ENCODE results near the gene SLC24A3. TPM values are rescaled to one million over a fixed set of nuclear protein-coding genes. Genes with fewer than 3 reads are reported as not detected.

Gene SLC24A3
- total RNA-seq, 1 donor from 2014 or later: 0.79 TPM

DNA sequence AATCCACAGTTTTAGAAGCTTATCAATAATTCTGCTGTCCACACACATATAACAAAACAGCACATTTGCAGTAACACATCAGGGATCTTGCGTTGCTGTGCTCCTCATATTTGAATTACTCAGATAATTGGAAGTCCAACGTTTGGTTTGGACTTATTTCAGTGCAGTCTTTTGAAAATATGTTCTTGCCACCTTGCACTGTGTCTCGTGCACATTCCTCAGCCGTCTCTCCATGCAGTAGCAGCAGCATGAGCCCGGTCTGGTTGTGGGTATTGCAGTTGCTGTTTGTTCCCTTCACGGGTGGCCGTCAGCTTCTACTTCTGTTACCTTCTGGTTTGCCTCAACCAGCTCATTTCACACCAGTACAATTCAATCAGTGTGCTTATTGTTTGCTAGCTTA lies 215.5 kb downstream of the SLC24A3 start:
- peaks cover under 1% of the 10 kb centered on the region for H3K4me1 Mint-ChIP-seq (ENCODE audit: low read depth, unreplicated experiment)
- no peaks in the 10 kb centered on the region for H3K27me3 ChIP-seq (ENCODE audit: insufficient read depth, low read length)
- H3K9ac ChIP-seq (ENCODE audit: low read length): no peak overlapping the region
- no peaks in the 10 kb centered on the region for H3K9me3 ChIP-seq (ENCODE audit: insufficient read depth, low read depth, low read length)
- H3K9me3 Mint-ChIP-seq (ENCODE audit: unreplicated experiment): peaks cover 3% of the 10 kb centered on the region
- TF ChIP-seq EZH2 (IDR thresholded peaks at IDR 0.05; ENCODE audit: insufficient read depth, low read length): no peak
- TF ChIP-seq, protein P1, sequence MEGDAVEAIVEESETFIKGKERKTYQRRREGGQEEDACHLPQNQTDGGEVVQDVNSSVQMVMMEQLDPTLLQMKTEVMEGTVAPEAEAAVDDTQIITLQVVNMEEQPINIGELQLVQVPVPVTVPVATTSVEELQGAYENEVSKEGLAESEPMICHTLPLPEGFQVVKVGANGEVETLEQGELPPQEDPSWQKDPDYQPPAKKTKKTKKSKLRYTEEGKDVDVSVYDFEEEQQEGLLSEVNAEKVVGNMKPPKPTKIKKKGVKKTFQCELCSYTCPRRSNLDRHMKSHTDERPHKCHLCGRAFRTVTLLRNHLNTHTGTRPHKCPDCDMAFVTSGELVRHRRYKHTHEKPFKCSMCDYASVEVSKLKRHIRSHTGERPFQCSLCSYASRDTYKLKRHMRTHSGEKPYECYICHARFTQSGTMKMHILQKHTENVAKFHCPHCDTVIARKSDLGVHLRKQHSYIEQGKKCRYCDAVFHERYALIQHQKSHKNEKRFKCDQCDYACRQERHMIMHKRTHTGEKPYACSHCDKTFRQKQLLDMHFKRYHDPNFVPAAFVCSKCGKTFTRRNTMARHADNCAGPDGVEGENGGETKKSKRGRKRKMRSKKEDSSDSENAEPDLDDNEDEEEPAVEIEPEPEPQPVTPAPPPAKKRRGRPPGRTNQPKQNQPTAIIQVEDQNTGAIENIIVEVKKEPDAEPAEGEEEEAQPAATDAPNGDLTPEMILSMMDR (IDR thresholded peaks at IDR 0.05; ENCODE audit: insufficient read depth, low read depth, low read length): no peak
- DNase-seq (ENCODE audit: low read depth) (no peak), FAIRE-seq (no peak)
- no peaks in the 10 kb centered on the region for H4K20me1 ChIP-seq (ENCODE audit: insufficient read depth, low read length)
- no peaks in the 10 kb centered on the region for H3K79me2 ChIP-seq (ENCODE audit: insufficient read depth, low read length)
- no peak overlapping the region for H3K4me3 ChIP-seq (ENCODE audit: insufficient read depth, low read depth, low read length)
- no peaks in the 10 kb centered on the region for H3K4me1 ChIP-seq (ENCODE audit: insufficient read depth, low read length)
- no peaks in the 10 kb centered on the region for H3K36me3 Mint-ChIP-seq (ENCODE audit: low read depth, unreplicated experiment)
- H3K36me3 ChIP-seq (ENCODE audit: insufficient read depth, low read length): no peaks in the 10 kb centered on the region
- no peak overlapping the region for H2AFZ ChIP-seq (ENCODE audit: low read depth, low read length)
- H3K4me3 Mint-ChIP-seq (ENCODE audit: unreplicated experiment): no peak overlapping the region
- H3K27me3 Mint-ChIP-seq (ENCODE audit: low read depth, unreplicated experiment): peaks cover 25% of the 10 kb centered on the region
- H3K27ac Mint-ChIP-seq (ENCODE audit: unreplicated experiment): no peak overlapping the region
- H3K4me2 ChIP-seq (ENCODE audit: low read length): no peak overlapping the region
- H3K27ac ChIP-seq (ENCODE audit: low read depth, low read length): no peak overlapping the region

DNA sequence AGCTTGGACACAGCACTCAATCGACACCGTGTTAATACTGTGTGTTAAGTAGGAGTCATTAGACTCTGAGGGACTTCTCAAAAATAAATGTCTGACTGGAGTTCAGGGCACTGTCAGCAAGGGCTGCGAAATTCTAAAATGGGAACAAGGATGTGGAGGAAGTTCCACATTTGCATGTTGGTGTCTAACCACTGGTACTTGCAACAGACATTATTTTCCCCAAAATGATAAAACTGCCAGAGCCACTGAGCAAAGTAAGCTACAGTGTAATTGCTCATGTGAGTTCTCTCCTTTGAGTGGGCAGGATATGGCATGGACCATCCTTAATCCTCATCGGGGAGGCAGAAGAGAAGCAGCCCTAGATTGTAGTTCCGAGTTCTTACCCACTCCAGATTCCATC lies 215.9 kb downstream of the SLC24A3 start:
- H3K36me3 ChIP-seq (ENCODE audit: insufficient read depth, low read length): no peaks in the 10 kb centered on the region

DNA sequence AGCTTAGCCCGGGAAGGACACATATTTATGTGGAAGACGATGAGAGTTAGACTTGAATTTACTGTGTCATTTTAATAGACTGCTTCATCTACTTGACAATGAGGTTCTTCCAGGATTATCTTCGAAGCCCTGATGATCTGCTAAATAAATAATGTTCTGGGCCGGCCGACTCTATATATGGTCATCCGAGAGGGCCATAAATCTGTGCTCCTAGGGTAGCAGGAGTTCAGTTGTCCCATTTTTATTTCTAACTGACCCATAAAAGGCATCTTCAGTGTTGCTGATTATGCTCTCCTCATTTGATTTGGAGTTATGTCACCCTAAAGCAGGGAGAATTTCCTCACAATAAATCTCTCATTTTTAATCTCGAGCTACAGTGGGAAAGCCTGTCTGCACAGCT lies 217.1 kb downstream of the SLC24A3 start:
- Mint-ChIP-seq H3K4me1 (ENCODE audit: low read depth, unreplicated experiment) (peaks cover 11% of the 10 kb centered on the region), H3K36me3 (ENCODE audit: low read depth, unreplicated experiment) (no peaks in the 10 kb centered on the region), H3K27ac (ENCODE audit: unreplicated experiment) (no peak overlapping the region), H3K4me3 (ENCODE audit: unreplicated experiment) (no peak overlapping the region), H3K27me3 (ENCODE audit: low read depth, unreplicated experiment) (peaks cover 17% of the 10 kb centered on the region), H3K9me3 (ENCODE audit: unreplicated experiment) (no peaks in the 10 kb centered on the region)
- no peak overlapping the region for H3K4me3 ChIP-seq (ENCODE audit: insufficient read depth, low read depth, low read length)
- no peaks in the 10 kb centered on the region for H3K79me2 ChIP-seq (ENCODE audit: insufficient read depth, low read length)
- no peaks in the 10 kb centered on the region for H3K9me3 ChIP-seq (ENCODE audit: insufficient read depth, low read depth, low read length)
- no peaks in the 10 kb centered on the region for H4K20me1 ChIP-seq (ENCODE audit: insufficient read depth, low read length)
- peaks cover 4% of the 10 kb centered on the region for H3K4me1 ChIP-seq (ENCODE audit: insufficient read depth, low read length)
- FAIRE-seq (no peak), DNase-seq (ENCODE audit: low read depth) (no peak)
- H3K9ac ChIP-seq (ENCODE audit: low read length): no peak overlapping the region
- H3K4me2 ChIP-seq (ENCODE audit: low read length): no peak overlapping the region
- H3K27ac ChIP-seq (ENCODE audit: low read depth, low read length): no peak overlapping the region
- H2AFZ ChIP-seq (ENCODE audit: low read depth, low read length): no peak overlapping the region
- no peaks in the 10 kb centered on the region for H3K27me3 ChIP-seq (ENCODE audit: insufficient read depth, low read length)
- TF ChIP-seq, protein P1 (IDR thresholded peaks at IDR 0.05; ENCODE audit: insufficient read depth, low read depth, low read length): no peak
- no peak for TF ChIP-seq EZH2 (IDR thresholded peaks at IDR 0.05; ENCODE audit: insufficient read depth, low read length)
- no peaks in the 10 kb centered on the region for H3K36me3 ChIP-seq (ENCODE audit: insufficient read depth, low read length)

More for the DNA sequence above, 215.9 kb downstream of the SLC24A3 start:
- Histone ChIP-seq H3K9me3 (ENCODE audit: insufficient read depth, low read depth, low read length) (no peaks in the 10 kb centered on the region), H3K4me1 (ENCODE audit: insufficient read depth, low read length) (no peaks in the 10 kb centered on the region), H3K9ac (ENCODE audit: low read length) (no peak overlapping the region), H2AFZ (ENCODE audit: low read depth, low read length) (no peak overlapping the region), H3K27me3 (ENCODE audit: insufficient read depth, low read length) (no peaks in the 10 kb centered on the region), H3K4me2 (ENCODE audit: low read length) (no peak overlapping the region), H4K20me1 (ENCODE audit: insufficient read depth, low read length) (no peaks in the 10 kb centered on the region), H3K27ac (ENCODE audit: low read depth, low read length) (no peak overlapping the region), H3K79me2 (ENCODE audit: insufficient read depth, low read length) (no peaks in the 10 kb centered on the region), H3K4me3 (ENCODE audit: insufficient read depth, low read depth, low read length) (no peak overlapping the region)
- Mint-ChIP-seq H3K9me3 (ENCODE audit: unreplicated experiment) (peaks cover 3% of the 10 kb centered on the region), H3K36me3 (ENCODE audit: low read depth, unreplicated experiment) (no peaks in the 10 kb centered on the region), H3K27ac (ENCODE audit: unreplicated experiment) (no peak overlapping the region), H3K4me3 (ENCODE audit: unreplicated experiment) (no peak overlapping the region), H3K27me3 (ENCODE audit: low read depth, unreplicated experiment) (peaks cover 22% of the 10 kb centered on the region), H3K4me1 (ENCODE audit: low read depth, unreplicated experiment) (peaks cover 4% of the 10 kb centered on the region)
- FAIRE-seq (no peak), DNase-seq (ENCODE audit: low read depth) (no peak)
- no peak for TF ChIP-seq EZH2 (IDR thresholded peaks at IDR 0.05; ENCODE audit: insufficient read depth, low read length)
- TF ChIP-seq, protein P1 (IDR thresholded peaks at IDR 0.05; ENCODE audit: insufficient read depth, low read depth, low read length): no peak

Data from astrocyte (in vitro differentiated cells and primary cell).